Vagina (tissue), 2 donors: ENCODE data around the gene CASP5. TPM values are rescaled to one million over a fixed set of nuclear protein-coding genes. Genes with fewer than 3 reads are reported as not detected.

ENCODE experiments used
- DNase-seq, 2 donors: peaks; one replicate each; pipeline ENCODE4 v3.0.0-alpha.2; 2017; ENCODE audit errors: extremely low spot score in 2 of 2
- H3K27ac ChIP-seq: fragments of 200-600 bp; sonication (generic); one replicate; pipeline ENCODE4 v1.5.1; 2019
- H3K27me3 ChIP-seq: fragments of 200-600 bp; sonication (generic); one replicate; pipeline ENCODE4 v1.5.1; 2019
- H3K36me3 ChIP-seq, 2 donors: fragments of 200-600 bp; sonication (generic); one replicate each; pipeline ENCODE4 v1.5.1; 2017 to 2019
- H3K4me1 ChIP-seq: fragments of 200-600 bp; sonication (generic); one replicate; pipeline ENCODE4 v1.5.1; 2019
- H3K4me3 ChIP-seq, 2 donors: fragments of 200-600 bp; sonication (generic); 1 replicate in 1 of 2; 2 replicates in 1 of 2; pipeline ENCODE4 v1.5.1; 2016 to 2019
- H3K9me3 ChIP-seq: fragments of 200-600 bp; sonication (generic); one replicate; pipeline ENCODE4 v1.5.1; 2019
- CTCF ChIP-seq, 3 experiments: fragments of 450-650 bp in 2 of 3; fragments of 200-600 bp in 1 of 3; sonication (generic) in 1 of 3; IDR thresholded peaks; one replicate each; pipeline ENCODE4 v1.5.1; 2017 to 2019; ENCODE audit warnings: antibody characterized with exemption in 3 of 3, mild to moderate bottlenecking in 2 of 3, moderate library complexity in 2 of 3
- POLR2A ChIP-seq, 2 donors: fragments of 450-650 bp; IDR thresholded peaks; one replicate each; pipeline ENCODE4 v1.6.1; 2017; ENCODE audit warnings: antibody characterized with exemption in 2 of 2, mild to moderate bottlenecking in 2 of 2, moderate library complexity in 2 of 2
- POLR2AphosphoS5 ChIP-seq, 2 donors: sonication (generic); formaldehyde crosslinking; IDR thresholded peaks; one replicate each; pipeline ENCODE4 v1.9.0; 2017; ENCODE audit warnings: antibody characterized with exemption in 2 of 2, mild to moderate bottlenecking in 2 of 2, low read depth in 1 of 2; ENCODE audit not compliant: insufficient read depth in 1 of 2
- intact Hi-C: fragments of 100-400 bp; cut with DNase I; formaldehyde crosslinking; loops from one replicate; pipeline ENCODE4 v1.15.1; 2023
- total RNA-seq: library from RNA; depleted of rRNA; stranded (reverse); fragments of >200 nt; gene quantifications from one replicate; pipeline ENCODE4 v1.2.3, GENCODE V29; 2016

The CASP5 gene
- total RNA-seq, 1 donor from 2014 or later, result not detected

DNA sequence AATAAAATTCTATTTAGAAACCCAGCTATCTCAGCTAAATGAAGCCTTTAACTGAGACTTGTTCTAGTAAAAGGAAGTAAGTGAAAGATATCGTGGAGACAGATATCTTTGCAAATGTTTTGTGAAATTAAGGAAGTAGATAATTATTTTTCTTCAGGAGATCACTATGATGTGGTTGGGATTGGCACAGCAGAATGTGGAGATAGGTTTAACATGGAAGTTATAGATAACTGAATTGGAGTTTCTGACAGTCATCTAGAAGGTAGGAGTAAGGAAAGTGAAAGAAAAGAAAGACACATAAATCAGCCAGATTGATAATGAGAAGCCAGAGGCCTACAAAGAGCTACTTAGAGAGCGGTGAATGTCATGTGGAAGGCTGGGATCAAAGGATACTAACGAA lies 4.7 kb upstream of the CASP5 start:
- no peaks in the 10 kb centered on the region for H3K9me3 ChIP-seq
- no peak overlapping the region for H3K4me3 ChIP-seq
- no peak overlapping the region for H3K27ac ChIP-seq
- no peaks in the 10 kb centered on the region for H3K4me1 ChIP-seq
- DNase-seq, result no peak
- TF ChIP-seq CTCF (IDR thresholded peaks at IDR 0.05) (no peak), POLR2A (IDR thresholded peaks at IDR 0.05) (no peak), POLR2AphosphoS5 (IDR thresholded peaks at IDR 0.05; ENCODE audit: insufficient read depth in 1 of 2, low read depth in 1 of 2) (no peak)
- H3K36me3 ChIP-seq, result peaks cover 0 to 21% of the 10 kb centered on the region in 2 donors
- intact Hi-C loops, result no loop called here
- no peaks in the 10 kb centered on the region for H3K27me3 ChIP-seq

DNA sequence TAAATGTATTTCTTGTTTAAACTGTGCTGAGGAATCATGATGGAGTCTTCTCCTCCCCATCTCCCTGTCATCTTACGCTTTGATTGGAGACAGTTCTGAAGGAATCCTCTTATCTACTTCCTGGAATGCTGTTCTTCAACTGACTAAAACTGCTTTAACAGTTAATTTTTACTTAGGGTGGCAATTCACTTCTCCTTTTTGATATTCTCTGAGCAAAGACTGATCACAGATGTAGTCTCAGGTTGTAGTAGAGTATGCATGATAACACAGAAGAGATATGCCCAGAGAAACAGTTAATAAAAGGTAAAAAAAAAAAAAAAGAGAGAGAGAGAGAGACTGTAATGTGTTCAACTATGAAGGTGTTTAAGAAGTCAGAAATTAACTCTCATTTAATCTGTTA lies 1.4 kb upstream of the CASP5 start:
- H3K36me3 ChIP-seq, result peaks cover 0 to 7% of the 10 kb centered on the region in 2 donors
- no peaks in the 10 kb centered on the region for H3K27me3 ChIP-seq
- no peak for TF ChIP-seq POLR2AphosphoS5 (IDR thresholded peaks at IDR 0.05; ENCODE audit: insufficient read depth in 1 of 2, low read depth in 1 of 2)
- TF ChIP-seq POLR2A (IDR thresholded peaks at IDR 0.05), result no peak
- no peak for TF ChIP-seq CTCF (IDR thresholded peaks at IDR 0.05)
- no peak overlapping the region for H3K4me3 ChIP-seq
- DNase-seq, result no peak
- H3K27ac ChIP-seq, result no peak overlapping the region
- H3K9me3 ChIP-seq, result no peaks in the 10 kb centered on the region
- no peaks in the 10 kb centered on the region for H3K4me1 ChIP-seq
- intact Hi-C loops, result no loop called here

GRCh38 chr11:105022527-105022926 lies 441 bp downstream of the CASP5 start:
- Histone ChIP-seq H3K4me3 (no peak overlapping the region), H3K27ac (no peak overlapping the region), H3K9me3 (no peaks in the 10 kb centered on the region), H3K36me3 (no peaks in the 10 kb centered on the region), H3K4me1 (no peaks in the 10 kb centered on the region), H3K27me3 (no peaks in the 10 kb centered on the region)
- no peak for TF ChIP-seq POLR2AphosphoS5 (IDR thresholded peaks at IDR 0.05; ENCODE audit: insufficient read depth in 1 of 2, low read depth in 1 of 2)
- TF ChIP-seq CTCF (IDR thresholded peaks at IDR 0.05), result no peak
- TF ChIP-seq POLR2A (IDR thresholded peaks at IDR 0.05), result no peak
- intact Hi-C loops, result no loop called here
- DNase-seq, result no peak

GRCh38 chr11:105007463-105007862 lies 15.5 kb downstream of the CASP5 start:
- Histone ChIP-seq H3K27me3 (no peaks in the 10 kb centered on the region), H3K27ac (no peak overlapping the region), H3K36me3 (no peaks in the 10 kb centered on the region), H3K9me3 (no peaks in the 10 kb centered on the region), H3K4me3 (no peak overlapping the region), H3K4me1 (no peaks in the 10 kb centered on the region)
- TF ChIP-seq POLR2A (IDR thresholded peaks at IDR 0.05) (no peak), CTCF (IDR thresholded peaks at IDR 0.05) (no peak), POLR2AphosphoS5 (IDR thresholded peaks at IDR 0.05; ENCODE audit: insufficient read depth in 1 of 2, low read depth in 1 of 2) (no peak)
- intact Hi-C loops, result no loop called here
- no peak for DNase-seq

- intact Hi-C loops, result no loop called here
- no peaks in the 10 kb centered on the region for H3K4me1 ChIP-seq
- no peaks in the 10 kb centered on the region for H3K27me3 ChIP-seq
- no peaks in the 10 kb centered on the region for H3K36me3 ChIP-seq
- TF ChIP-seq POLR2AphosphoS5 (IDR thresholded peaks at IDR 0.05; ENCODE audit: insufficient read depth in 1 of 2, low read depth in 1 of 2), result no peak
- no peak for TF ChIP-seq POLR2A (IDR thresholded peaks at IDR 0.05)
- no peak for TF ChIP-seq CTCF (IDR thresholded peaks at IDR 0.05)
- H3K4me3 ChIP-seq, result no peak overlapping the region
- no peaks in the 10 kb centered on the region for H3K9me3 ChIP-seq
- no peak for DNase-seq
- no peak overlapping the region for H3K27ac ChIP-seq
Observed at GRCh38 chr11:105005451-105005845, 17.5 kb downstream of the CASP5 start.
